Endothelial cell (in vitro differentiated cells): ENCODE results near the gene NPAS2. TPM values are rescaled to one million over a fixed set of nuclear protein-coding genes. Genes with fewer than 3 reads are reported as not detected.

Experiments
- DNase-seq: peaks from one replicate; pipeline ENCODE4 v3.0.0; 2021; ENCODE audit warnings: low spot score
- H3K27ac Mint-ChIP-seq: one replicate; pipeline ENCODE4 v1.8.0; 2021; ENCODE audit warnings: mixed read lengths, inconsistent platforms; ENCODE audit not compliant: unreplicated experiment
- H3K27me3 Mint-ChIP-seq: one replicate; pipeline ENCODE4 v1.8.0; 2021; ENCODE audit warnings: mild to moderate bottlenecking, moderate library complexity, mixed read lengths, inconsistent platforms; ENCODE audit not compliant: unreplicated experiment
- H3K36me3 Mint-ChIP-seq: one replicate; pipeline ENCODE4 v1.8.0; 2021; ENCODE audit warnings: mild to moderate bottlenecking, low read depth, mixed read lengths, inconsistent platforms; ENCODE audit not compliant: unreplicated experiment
- H3K4me1 Mint-ChIP-seq: one replicate; pipeline ENCODE4 v1.8.0; 2021; ENCODE audit warnings: mild to moderate bottlenecking, mixed read lengths, inconsistent platforms; ENCODE audit not compliant: unreplicated experiment
- H3K4me3 Mint-ChIP-seq: one replicate; pipeline ENCODE4 v1.8.0; 2021; ENCODE audit warnings: mild to moderate bottlenecking, mixed read lengths, inconsistent platforms; ENCODE audit not compliant: unreplicated experiment
- H3K9me3 Mint-ChIP-seq: one replicate; pipeline ENCODE4 v1.8.0; 2021; ENCODE audit warnings: mixed read lengths, inconsistent platforms; ENCODE audit not compliant: unreplicated experiment
- CTCF ChIP-seq: fragments of 200-600 bp; sonication (generic); IDR thresholded peaks from one replicate; pipeline ENCODE4 v1.5.0; 2021; ENCODE audit warnings: antibody characterized with exemption; ENCODE audit not compliant: unreplicated experiment
- total RNA-seq: library from RNA; stranded (reverse); fragmentation: NEBNext Ultra II Directional; extraction: Animal tissue kit (Norgen Biotek cat#: 25700); gene quantifications from one replicate; pipeline ENCODE4 v1.2.1, GENCODE V29; 2021; ENCODE audit not compliant: unreplicated experiment

The NPAS2 gene
- total RNA-seq, 1 donor from 2014 or later, result 70.1 TPM

DNA sequence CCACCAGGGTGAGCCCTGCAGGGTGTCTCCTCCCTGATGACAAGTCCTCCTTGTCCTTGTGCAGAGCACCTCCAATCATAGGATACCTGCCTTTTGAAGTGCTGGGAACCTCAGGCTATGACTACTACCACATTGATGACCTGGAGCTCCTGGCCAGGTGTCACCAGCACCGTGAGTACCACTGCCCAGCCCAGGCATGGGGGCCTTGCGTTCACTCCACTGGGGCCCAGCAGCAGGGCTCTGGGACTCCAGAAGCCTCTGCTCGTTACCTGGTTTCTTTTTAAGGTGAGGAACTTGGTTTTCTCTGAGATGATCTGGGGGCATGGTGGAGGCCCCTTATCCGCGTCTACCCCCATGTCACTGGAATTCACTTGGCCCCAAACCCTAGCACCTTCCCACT lies 145.7 kb downstream of the NPAS2 start:
- no peak for TF ChIP-seq CTCF
- no peaks in the 10 kb centered on the region for H3K9me3 Mint-ChIP-seq
- peaks cover 1% of the 10 kb centered on the region for H3K27me3 Mint-ChIP-seq
- H3K4me1 Mint-ChIP-seq, result peaks cover 2% of the 10 kb centered on the region
- H3K27ac Mint-ChIP-seq, result no peak overlapping the region
- DNase-seq, result no peak
- no peak overlapping the region for H3K4me3 Mint-ChIP-seq
- H3K36me3 Mint-ChIP-seq, result peaks cover 24% of the 10 kb centered on the region

DNA sequence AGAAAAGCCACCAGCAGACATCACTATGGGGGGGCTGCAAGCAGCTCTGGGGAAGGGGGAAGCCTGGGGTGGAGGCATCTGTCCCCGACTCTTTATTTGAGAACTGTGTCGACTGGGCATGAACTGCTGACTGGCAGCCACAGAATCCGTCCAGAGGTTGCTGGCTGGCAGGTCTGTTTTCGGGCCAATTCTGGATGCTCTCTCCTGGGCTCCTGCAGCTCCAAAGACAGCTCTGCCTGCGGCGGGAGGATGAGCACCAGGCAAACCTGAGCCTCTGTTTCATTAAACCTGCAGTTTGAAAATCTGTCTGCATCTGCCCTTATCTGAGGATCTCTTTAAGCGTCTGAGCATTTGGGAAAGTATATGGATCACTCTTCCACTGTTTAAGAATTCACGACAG lies 147.8 kb downstream of the NPAS2 start:
- Mint-ChIP-seq H3K4me1 (peaks cover 2% of the 10 kb centered on the region), H3K27me3 (peaks cover 8% of the 10 kb centered on the region), H3K27ac (peak overlapping the region; percentile 17), H3K9me3 (no peaks in the 10 kb centered on the region), H3K36me3 (peaks cover 32% of the 10 kb centered on the region), H3K4me3 (no peak overlapping the region)
- no peak for TF ChIP-seq CTCF
- DNase-seq, result no peak

GRCh38 chr2:100968146-100969145 lies 148.5 kb downstream of the NPAS2 start:
- no peak for TF ChIP-seq CTCF
- H3K36me3 Mint-ChIP-seq, result peaks cover 36% of the 10 kb centered on the region
- peak overlapping the region; percentile 17 for H3K27ac Mint-ChIP-seq
- no peak for DNase-seq
- no peaks in the 10 kb centered on the region for H3K9me3 Mint-ChIP-seq
- no peak overlapping the region for H3K4me3 Mint-ChIP-seq
- H3K4me1 Mint-ChIP-seq, result peaks cover 2% of the 10 kb centered on the region
- peaks cover 8% of the 10 kb centered on the region for H3K27me3 Mint-ChIP-seq

- H3K9me3 Mint-ChIP-seq, result no peaks in the 10 kb centered on the region
- peaks cover 9% of the 10 kb centered on the region for H3K27me3 Mint-ChIP-seq
- no peak for TF ChIP-seq CTCF
- peak overlapping the region; percentile 28 for H3K4me3 Mint-ChIP-seq
- H3K27ac Mint-ChIP-seq, result no peak overlapping the region
- DNase-seq, result no peak
- no peaks in the 10 kb centered on the region for H3K4me1 Mint-ChIP-seq
- peaks cover 41% of the 10 kb centered on the region for H3K36me3 Mint-ChIP-seq
These were observed 150.1 kb downstream of the NPAS2 start for GRCh38 chr2:100969998-100970397.

DNA sequence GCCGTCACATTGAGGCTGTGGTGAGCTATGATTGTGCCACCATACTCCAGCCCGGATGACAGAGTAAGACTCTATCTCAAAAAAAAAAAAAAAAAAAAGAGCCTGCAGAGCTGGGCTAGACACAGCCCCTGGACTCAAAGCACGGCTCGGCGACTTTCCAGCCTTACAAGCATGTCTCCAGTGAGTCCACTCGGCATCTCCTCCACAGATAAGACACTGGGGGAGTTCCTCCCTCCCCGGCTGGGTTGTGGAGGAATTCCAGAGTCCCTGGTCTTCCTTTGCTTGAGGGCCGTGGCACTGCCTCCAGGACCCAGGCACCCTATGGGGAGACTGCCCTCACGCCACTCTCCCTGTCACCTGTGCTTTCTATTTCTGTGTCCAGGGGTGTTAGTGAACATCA lies 151.3 kb downstream of the NPAS2 start:
- H3K27ac Mint-ChIP-seq, result no peak overlapping the region
- no peaks in the 10 kb centered on the region for H3K9me3 Mint-ChIP-seq
- no peak overlapping the region for H3K4me3 Mint-ChIP-seq
- DNase-seq, result no peak
- TF ChIP-seq CTCF, result no peak
- H3K27me3 Mint-ChIP-seq, result peaks cover 12% of the 10 kb centered on the region
- H3K4me1 Mint-ChIP-seq, result no peaks in the 10 kb centered on the region
- H3K36me3 Mint-ChIP-seq, result peaks cover 50% of the 10 kb centered on the region
